HL-60 (cell line): ENCODE data around the gene IKZF5.

ENCODE experiments used
- DNase-seq, 2 experiments: peaks; one replicate each; pipeline ENCODE4 v3.0.0-alpha.2; 2010 to 2020; ENCODE audit warnings: low read depth in 1 of 2, low spot score in 1 of 2
- H3K27ac ChIP-seq: fragments of 250-450 bp; sonication (Bioruptor Pico); replicated peaks from 2 replicates; pipeline ENCODE4 v1.5.1; 2020; ENCODE audit warnings: mild to moderate bottlenecking, moderate library complexity
- H3K27me3 ChIP-seq: fragments of 250-450 bp; sonication (Bioruptor Pico); 2 replicates; pipeline ENCODE4 v1.5.1; 2021; ENCODE audit warnings: mild to moderate bottlenecking, moderate library complexity; ENCODE audit not compliant: insufficient read depth, poor library complexity, severe bottlenecking
- H3K4me3 ChIP-seq: replicated peaks from 2 replicates; pipeline ENCODE4 v1.5.1; 2011; ENCODE audit warnings: mild to moderate bottlenecking, control low read depth, low read length; ENCODE audit not compliant: insufficient read depth
- CTCF ChIP-seq: IDR thresholded peaks from one replicate; pipeline ENCODE4 v1.5.1; 2011; ENCODE audit warnings: low read length, control low read depth, inconsistent platforms; ENCODE audit not compliant: insufficient read depth
- GABPA ChIP-seq: IDR thresholded peaks from 2 replicates; pipeline ENCODE4 v1.6.1; 2012; ENCODE audit warnings: low read depth
- POLR2AphosphoS5 ChIP-seq: IDR thresholded peaks from 2 replicates; pipeline ENCODE4 v1.6.1; 2012; ENCODE audit warnings: low read depth
- REST ChIP-seq: IDR thresholded peaks from 2 replicates; pipeline ENCODE4 v1.6.1; 2012; ENCODE audit warnings: low read depth; ENCODE audit not compliant: insufficient replicate concordance
- SPI1 ChIP-seq: IDR thresholded peaks from 2 replicates; pipeline ENCODE4 v1.6.1; 2012; ENCODE audit warnings: low read depth, mild to moderate bottlenecking, borderline replicate concordance

IKZF5 gene

GRCh38 chr10:123024540-123024939 is 15.9 kb upstream of the IKZF5 start:
- Histone ChIP-seq H3K4me3 (no peak overlapping the region), H3K27ac (no peak overlapping the region), H3K27me3 (no peaks in the 10 kb centered on the region)
- no peak for DNase-seq
- TF ChIP-seq CTCF: no peak
- TF ChIP-seq SPI1: no peak
- no peak for TF ChIP-seq GABPA
- no peak for TF ChIP-seq REST
- no peak for TF ChIP-seq POLR2AphosphoS5

GRCh38 chr10:123021517-123021916 is 12.9 kb upstream of the IKZF5 start:
- no peak for DNase-seq
- TF ChIP-seq GABPA (no peak), CTCF (peak; percentile 21)
- H3K27ac ChIP-seq: no peak overlapping the region
- H3K4me3 ChIP-seq: no peak overlapping the region
- no peaks in the 10 kb centered on the region for H3K27me3 ChIP-seq

GRCh38 chr10:123019941-123020703 is 11.5 kb upstream of the IKZF5 start:
- Histone ChIP-seq H3K27me3 (no peaks in the 10 kb centered on the region), H3K27ac (no peak overlapping the region), H3K4me3 (no peak overlapping the region)
- DNase-seq: no peak
- TF ChIP-seq GABPA (no peak), POLR2AphosphoS5 (no peak), CTCF (no peak), SPI1 (no peak), REST (no peak)

- Histone ChIP-seq H3K4me3 (no peak overlapping the region), H3K27ac (no peak overlapping the region), H3K27me3 (no peaks in the 10 kb centered on the region)
- no peak for TF ChIP-seq POLR2AphosphoS5
- no peak for DNase-seq
Observed at GRCh38 chr10:123019264-123019663, 10.7 kb upstream of the IKZF5 start.
